CD4-positive, alpha-beta T cell treated with Interleukin-21 for 1 hour (primary cell): ENCODE data around the gene SMYD4.

Source experiments
- DNase-seq: peaks from one replicate; pipeline ENCODE4 v3.0.0-alpha.2; 2020

SMYD4 gene

DNA sequence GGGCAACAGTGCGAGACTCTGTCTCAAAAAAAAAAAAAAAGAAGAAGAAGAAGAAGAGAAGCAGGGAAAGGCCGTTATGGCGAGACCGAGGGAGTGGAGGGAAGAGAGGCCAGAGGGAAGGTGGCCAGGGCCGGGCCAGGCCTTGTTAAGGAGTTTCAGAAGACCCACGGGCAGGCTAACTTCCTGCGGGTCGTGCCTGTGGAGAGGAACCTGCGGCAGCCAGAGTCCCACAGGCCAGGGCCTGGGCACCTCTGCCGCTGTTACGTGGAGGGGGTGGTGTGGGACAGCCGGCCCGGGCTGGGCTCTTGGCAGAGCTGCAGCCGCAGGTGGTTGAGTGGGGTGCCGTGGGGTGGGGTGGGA is 99.8 kb downstream of the SMYD4 start:
- DNase-seq, result no peak
